ENCODE data around the gene ARID4A. TPM values are rescaled to one million over a fixed set of nuclear protein-coding genes. Genes with fewer than 3 reads are reported as not detected.

ARID4A gene
- total and polyA plus RNA-seq, 9 of the 15 experiments (the other 6 are each of a cell fraction or from before 2014, with no cell fraction given): 2.4 to 11.5 (median 8.7) TPM

GRCh38 chr14:58354808-58355207, 56.5 kb downstream of the ARID4A start:
- Histone ChIP-seq H3K79me2 (ENCODE audit: control insufficient read depth, insufficient read depth, low read length) (no peaks in the 10 kb centered on the region), H3K4me2 (ENCODE audit: insufficient read depth, low read length) (no peak overlapping the region), H2AFZ (ENCODE audit: low read depth, low read length) (no peak overlapping the region), H3K9ac (ENCODE audit: insufficient read depth in 1 of 2, low read depth in 2 of 2, low read length in 2 of 2) (no peak overlapping the region), H3K4me3 (no peak overlapping the region), H3K4me1 (replicated peaks in 1 of 2; ENCODE audit: control insufficient read depth in 2 of 2, insufficient read depth in 2 of 2, low read length in 2 of 2) (no peaks in the 10 kb centered on the region), H3K27ac (ENCODE audit: extremely low read depth, low read depth, low read length) (no peak overlapping the region), H3K9me1 (ENCODE audit: control insufficient read depth, insufficient read depth, low read length) (no peaks in the 10 kb centered on the region), H3K27me3 (ENCODE audit: control insufficient read depth in 2 of 2, insufficient read depth in 2 of 2, low read length in 2 of 2) (no peaks in the 10 kb centered on the region), H3K9me3 (replicated peaks; ENCODE audit: control insufficient read depth, insufficient read depth, low read depth, low read length) (no peaks in the 10 kb centered on the region), H3K36me3 (ENCODE audit: control insufficient read depth, insufficient read depth, low read length) (peaks cover 49% of the 10 kb centered on the region; the same call in 2 of the 3 replicates), H4K20me1 (replicated peaks; ENCODE audit: control insufficient read depth, insufficient read depth, low read length) (no peaks in the 10 kb centered on the region)
- no peak for FAIRE-seq
- no peak for ATAC-seq
- DNase-seq (ENCODE audit: extremely low read depth in 1 of 4, low spot score in 3 of 4): no peak
- BruUV-seq (replicated peaks): no TSS peak
- ChIA-PET POLR2A (no interaction called here), CTCF (ENCODE audit: low intra/inter-chr PET ratio) (no interaction called here)
- 57% methylated on average over 2 of the region's 2 CpGs for WGBS (ENCODE audit: insufficient coverage, low coverage, missing lambda C conversion rate)
- in situ Hi-C loops (cut with MboI): loop anchor here (25.0 kb wide), 1 partner anchor 243 kb away; no protein-coding TSS in a partner anchor
- intact Hi-C loops (cut with micrococcal nuclease): no loop called here
- TF ChIP-seq PCBP1 (IDR thresholded peaks at IDR 0.05; ENCODE audit: low read depth, low read length, poor library complexity, severe bottlenecking) (no peak), ZNF12 (CRISPR knock-in tag; IDR thresholded peaks at IDR 0.05) (no peak), ID3 (CRISPR knock-in tag; IDR thresholded peaks at IDR 0.05) (no peak), ID3 (tag; IDR thresholded peaks at IDR 0.05) (no peak), ZNF134 (CRISPR knock-in tag; conservative IDR thresholded peaks at IDR 0.05) (no peak), GABPA (tag; conservative IDR thresholded peaks at IDR 0.05; ENCODE audit: low read depth) (no peak), CC2D1A (IDR thresholded peaks at IDR 0.05) (no peak), ATF7 (IDR thresholded peaks at IDR 0.05) (no peak), MTA2 (IDR thresholded peaks at IDR 0.05; ENCODE audit: low read depth) (no peak), ZBTB2 (IDR thresholded peaks at IDR 0.05) (no peak), SRSF3 (IDR thresholded peaks at IDR 0.05; ENCODE audit: insufficient read depth, low read length) (no peak), CBX2 (IDR thresholded peaks at IDR 0.05; ENCODE audit: insufficient read depth, low read length, poor library complexity, severe bottlenecking) (no peak), TBL1XR1 (IDR thresholded peaks at IDR 0.05; ENCODE audit: low read length in 2 of 2) (no peak)
- TF ChIP-seq, protein P1, sequence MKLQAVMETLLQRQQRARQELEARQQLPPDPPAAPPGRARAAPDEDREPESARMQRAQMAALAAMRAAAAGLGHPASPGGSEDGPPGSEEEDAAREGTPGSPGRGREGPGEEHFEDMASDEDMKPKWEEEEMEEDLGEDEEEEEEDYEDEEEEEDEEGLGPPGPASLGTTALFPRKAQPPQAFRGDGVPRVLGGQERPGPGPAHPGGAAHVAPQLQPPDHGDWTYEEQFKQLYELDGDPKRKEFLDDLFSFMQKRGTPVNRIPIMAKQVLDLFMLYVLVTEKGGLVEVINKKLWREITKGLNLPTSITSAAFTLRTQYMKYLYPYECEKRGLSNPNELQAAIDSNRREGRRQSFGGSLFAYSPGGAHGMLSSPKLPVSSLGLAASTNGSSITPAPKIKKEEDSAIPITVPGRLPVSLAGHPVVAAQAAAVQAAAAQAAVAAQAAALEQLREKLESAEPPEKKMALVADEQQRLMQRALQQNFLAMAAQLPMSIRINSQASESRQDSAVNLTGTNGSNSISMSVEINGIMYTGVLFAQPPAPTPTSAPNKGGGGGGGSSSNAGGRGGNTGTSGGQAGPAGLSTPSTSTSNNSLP (IDR thresholded peaks at IDR 0.05; ENCODE audit: borderline replicate concordance, low read depth, low read length): no peak
- TF ChIP-seq, protein P2, sequence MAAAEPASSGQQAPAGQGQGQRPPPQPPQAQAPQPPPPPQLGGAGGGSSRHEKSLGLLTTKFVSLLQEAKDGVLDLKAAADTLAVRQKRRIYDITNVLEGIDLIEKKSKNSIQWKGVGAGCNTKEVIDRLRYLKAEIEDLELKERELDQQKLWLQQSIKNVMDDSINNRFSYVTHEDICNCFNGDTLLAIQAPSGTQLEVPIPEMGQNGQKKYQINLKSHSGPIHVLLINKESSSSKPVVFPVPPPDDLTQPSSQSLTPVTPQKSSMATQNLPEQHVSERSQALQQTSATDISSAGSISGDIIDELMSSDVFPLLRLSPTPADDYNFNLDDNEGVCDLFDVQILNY (CRISPR knock-in tag; IDR thresholded peaks at IDR 0.05): no peak
